Measurements from ENCODE around the gene GPC1.

GPC1 gene

GRCh38 chr2:240464514-240465241 lies 29.2 kb downstream of the GPC1 start:
- DNase-seq = no peak

DNA sequence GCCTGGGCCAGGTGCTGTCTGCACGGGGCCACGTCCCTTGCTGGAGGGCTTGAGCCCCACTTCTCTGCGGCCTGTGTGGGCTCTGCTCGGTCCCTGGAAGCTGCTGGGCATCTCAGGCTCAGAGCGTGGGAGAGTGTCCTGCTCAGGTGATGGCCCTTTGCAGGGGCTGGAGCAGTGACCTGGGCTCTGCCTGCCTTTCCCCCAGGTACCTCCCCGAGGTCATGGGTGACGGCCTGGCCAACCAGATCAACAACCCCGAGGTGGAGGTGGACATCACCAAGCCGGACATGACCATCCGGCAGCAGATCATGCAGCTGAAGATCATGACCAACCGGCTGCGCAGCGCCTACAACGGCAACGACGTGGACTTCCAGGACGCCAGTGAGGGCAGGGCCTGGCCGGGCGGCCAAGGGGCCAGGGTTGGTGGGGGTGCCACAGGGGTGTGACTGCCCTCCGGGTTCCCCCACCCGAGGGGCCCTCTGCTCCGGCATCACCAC lies 29.9 kb downstream of the GPC1 start:
- DNase-seq = no peak

GRCh38 chr2:240465765-240466578 lies 30.5 kb downstream of the GPC1 start:
- no peak for DNase-seq

DNA sequence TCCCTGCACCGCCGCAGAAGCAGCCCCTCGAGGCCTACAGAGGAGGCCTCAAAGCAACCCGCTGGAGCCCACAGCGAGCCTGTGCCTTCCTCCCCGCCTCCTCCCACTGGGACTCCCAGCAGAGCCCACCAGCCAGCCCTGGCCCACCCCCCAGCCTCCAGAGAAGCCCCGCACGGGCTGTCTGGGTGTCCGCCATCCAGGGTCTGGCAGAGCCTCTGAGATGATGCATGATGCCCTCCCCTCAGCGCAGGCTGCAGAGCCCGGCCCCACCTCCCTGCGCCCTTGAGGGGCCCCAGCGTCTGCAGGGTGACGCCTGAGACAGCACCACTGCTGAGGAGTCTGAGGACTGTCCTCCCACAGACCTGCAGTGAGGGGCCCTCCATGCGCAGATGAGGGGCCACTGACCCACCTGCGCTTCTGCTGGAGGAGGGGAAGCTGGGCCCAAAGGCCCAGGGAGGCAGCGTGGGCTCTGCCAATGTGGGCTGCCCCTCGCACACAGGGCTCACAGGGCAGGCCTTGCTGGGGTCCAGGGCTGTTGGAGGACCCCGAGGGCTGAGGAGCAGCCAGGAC lies 31.2 kb downstream of the GPC1 start:
- no peak for DNase-seq

GRCh38 chr2:240467149-240467642 lies 31.7 kb downstream of the GPC1 start:
- no peak for DNase-seq

DNA sequence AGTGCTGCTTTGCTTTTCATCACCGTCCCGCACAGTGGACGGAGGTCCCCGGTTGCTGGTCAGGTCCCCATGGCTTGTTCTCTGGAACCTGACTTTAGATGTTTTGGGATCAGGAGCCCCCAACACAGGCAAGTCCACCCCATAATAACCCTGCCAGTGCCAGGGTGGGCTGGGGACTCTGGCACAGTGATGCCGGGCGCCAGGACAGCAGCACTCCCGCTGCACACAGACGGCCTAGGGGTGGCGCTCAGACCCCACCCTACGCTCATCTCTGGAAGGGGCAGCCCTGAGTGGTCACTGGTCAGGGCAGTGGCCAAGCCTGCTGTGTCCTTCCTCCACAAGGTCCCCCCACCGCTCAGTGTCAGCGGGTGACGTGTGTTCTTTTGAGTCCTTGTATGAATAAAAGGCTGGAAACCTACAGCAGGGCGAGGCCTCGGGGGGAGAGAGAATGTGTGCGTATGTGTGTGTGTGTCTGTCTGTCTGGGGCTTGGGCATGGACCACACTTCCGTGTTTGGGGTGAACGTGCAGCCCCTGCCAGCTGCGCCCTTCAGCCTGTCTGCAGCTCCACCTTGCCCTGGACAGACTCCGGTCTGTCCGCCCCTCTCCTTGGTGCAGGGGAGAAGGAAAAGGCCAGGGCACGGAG lies 32.3 kb downstream of the GPC1 start:
- DNase-seq = no peak

GRCh38 chr2:240468303-240469238 lies 33.1 kb downstream of the GPC1 start:
- no peak for DNase-seq

- DNase-seq = no peak
Observed at GRCh38 chr2:240469239-240469636, 33.8 kb downstream of the GPC1 start.

- no peak for DNase-seq
Observed at GRCh38 chr2:240469740-240470139, 34.3 kb downstream of the GPC1 start.

DNA sequence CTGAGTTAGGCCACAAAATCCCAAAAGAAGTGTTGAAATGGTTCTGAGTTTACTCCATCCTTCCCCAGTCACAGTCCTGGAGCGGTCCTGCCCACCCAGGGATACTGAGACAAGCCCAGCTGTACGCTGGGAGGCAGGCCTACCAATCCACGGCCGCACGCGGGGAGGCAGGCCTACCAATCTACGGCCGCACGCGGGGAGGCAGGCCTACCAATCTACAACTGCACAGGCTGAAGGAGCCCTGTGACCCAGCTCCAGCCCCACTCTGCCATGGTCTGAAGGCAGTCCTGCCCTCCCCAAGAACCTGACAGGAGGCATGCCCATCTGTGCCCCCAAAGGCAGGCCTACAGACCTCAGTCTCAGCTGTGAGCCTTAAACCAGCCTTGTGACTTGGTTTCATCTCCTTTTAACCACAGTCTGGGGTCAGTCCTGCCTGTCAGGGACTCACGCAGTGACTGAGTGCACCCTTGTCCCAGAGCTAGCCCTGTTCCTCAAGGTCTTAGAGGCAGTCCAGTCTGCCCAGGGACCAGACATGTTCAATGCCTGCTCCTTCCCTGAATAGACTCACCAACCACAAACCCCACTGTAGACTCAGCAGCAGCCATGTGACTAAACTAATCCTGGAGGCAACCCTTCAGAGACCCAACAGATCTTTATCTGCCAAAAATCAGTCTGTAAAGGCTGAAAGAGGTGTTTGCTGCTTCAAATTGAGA lies 36.8 kb downstream of the GPC1 start:
- DNase-seq = no peak

GRCh38 chr2:240473211-240473610 lies 37.7 kb downstream of the GPC1 start:
- DNase-seq = no peak

- DNase-seq = no peak
Observed at GRCh38 chr2:240477916-240478315, 42.5 kb downstream of the GPC1 start.

DNA sequence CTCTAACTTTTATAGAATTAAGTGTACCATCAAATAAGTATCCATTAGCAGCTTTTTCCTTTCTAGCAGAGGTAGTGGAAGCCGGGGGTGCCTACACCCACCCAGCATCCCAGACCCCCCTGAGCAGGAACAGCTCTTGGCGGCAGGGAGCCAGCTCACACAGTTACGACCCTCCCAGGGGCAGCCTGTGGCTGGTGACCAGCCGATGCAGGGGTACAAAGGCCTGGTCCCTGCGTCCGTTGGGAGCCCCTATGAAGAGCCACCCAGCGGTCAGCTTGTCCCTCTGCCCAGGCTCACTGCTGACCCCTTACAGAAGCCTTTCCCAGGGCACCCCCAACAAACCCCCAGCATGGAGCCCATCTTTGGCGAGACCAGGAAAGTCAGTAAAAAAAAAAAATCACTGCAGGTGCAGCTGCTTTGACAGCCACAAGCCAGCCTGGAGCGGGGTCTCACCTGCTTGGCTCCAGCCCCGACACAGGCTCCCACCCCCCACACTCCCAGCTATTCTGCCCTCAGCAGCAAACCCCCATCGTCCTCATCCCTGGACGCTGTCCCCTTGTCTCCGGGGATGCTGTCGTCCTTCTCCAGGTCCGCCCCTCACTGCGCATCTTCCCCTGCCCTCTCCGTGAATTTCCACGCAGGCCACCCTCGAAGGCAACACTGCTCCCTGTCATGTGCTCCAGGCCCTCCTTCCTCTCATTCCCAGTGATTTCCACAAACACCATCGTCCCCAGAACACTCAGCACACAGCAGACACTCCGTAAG lies 43.1 kb downstream of the GPC1 start:
- no peak for DNase-seq

DNA sequence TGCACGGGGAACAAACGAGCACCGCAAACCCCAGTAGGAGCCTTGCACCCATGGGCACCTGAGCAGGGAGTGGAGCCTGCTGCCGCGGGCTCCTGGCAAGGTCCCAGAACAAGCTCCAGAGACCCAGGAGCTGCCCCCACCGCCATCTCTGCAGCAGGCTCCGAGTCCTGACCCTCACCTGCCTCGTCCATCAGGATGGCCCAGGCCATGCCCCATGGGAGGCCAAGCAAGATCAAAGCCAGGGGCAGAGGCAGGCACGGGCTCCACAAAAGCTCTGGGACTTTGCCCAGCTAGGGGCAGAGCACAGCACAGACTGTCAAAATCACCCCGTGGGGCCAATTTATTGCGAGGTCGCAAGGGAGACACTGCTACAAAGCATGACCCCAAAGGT lies 43.6 kb downstream of the GPC1 start:
- no peak for DNase-seq

DNA sequence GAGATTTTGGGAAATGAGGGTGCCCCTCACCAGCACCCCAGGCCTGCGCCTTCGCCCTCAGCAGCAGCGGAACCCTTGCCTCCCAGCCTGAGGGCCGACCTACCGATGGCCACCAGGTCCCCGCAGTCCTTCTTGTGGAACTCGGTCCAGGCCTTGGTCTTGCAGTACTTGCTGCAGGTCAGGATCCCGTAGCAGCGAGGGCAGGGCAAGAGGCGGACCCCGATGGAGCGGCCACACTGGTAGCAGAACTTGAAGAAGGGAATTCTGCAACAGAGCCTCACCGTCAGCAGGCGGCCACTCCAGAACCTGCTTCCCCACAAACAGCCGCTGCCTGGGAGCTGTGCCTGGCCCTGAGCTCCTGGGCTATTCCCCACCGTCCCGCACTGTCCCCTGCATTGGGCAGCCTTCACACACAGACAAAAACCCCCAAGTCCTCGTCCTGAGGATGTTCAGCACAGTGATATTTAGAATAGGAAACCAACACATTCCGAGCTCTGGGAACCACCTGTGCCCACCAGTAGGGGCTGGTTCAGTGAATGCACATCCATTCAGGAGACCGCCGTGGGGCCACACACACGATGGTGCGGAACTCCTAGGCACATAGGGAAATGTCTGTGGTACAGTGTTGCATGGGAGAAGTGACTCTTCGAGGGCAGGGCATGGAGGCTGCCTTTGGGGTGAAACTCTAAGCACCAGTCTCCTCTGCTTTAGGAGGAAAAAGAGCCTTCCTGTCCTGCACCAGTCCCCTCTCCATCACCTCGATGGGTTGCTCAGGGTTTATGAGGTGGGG lies 45.6 kb downstream of the GPC1 start:
- DNase-seq = no peak

DNA sequence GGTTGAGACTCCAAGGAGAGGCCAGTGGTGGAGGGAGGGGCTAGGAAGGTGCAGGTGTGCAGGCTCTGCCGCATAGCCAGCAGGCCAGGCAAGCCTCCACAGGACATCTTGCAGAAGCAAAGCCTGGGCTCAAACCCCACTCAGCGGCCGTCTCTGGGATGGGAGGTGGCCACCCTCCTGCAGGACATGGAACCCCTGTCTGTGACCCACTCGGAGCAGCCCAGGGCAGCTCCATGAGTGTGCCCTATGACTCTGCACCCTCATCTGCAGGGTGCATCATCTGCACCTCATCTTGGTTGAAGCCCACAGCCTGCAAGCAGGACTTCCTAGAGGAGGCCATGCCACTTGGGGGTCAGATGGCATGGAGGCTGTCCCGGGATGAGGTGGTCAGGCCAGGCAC lies 46.3 kb downstream of the GPC1 start:
- DNase-seq = no peak

DNA sequence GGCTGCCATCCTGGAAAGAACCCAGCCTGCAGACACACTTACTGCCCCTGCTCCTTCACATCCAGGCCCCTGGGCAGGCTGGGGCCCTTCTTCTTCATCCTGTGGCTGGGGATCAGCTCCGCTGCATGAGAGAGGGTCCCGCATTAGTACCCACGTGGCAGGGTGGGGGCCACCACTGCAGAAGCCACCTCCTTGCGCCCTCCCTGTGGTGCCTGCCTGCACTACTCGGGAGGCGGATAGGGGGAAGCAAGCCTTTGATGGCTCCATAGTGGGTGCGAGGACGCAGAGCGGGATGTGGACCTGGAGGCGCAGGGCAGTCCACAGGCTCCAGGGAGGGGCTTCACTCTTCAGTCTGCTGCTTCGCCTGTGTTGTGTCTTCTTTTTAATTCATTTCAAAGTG lies 46.7 kb downstream of the GPC1 start:
- no peak for DNase-seq

DNA sequence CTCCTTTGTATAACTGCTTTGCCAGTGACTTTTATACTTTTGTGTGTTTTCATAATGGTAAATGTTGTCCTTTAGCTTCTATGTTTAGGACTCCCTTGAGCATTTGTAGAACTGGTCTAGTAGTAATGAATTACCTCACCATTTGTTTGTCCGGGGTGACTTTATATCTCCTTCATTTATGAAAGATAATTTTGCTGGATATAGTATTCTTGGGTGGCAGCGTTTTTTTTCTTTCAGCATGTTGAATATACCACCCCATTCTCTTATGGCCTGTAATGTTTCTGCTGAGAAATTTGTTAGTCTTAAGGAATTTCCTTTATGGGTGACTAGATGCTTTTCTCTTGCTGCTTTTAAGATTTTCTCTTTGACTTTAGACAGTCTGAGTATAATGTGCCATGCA lies 56.0 kb downstream of the GPC1 start:
- DNase-seq = no peak
